WERI-Rb-1 (cell line): ENCODE measurements around the gene GSE1.

ENCODE experiments used
- DNase-seq: peaks from one replicate; pipeline ENCODE4 v3.0.0-alpha.2; 2020
- H3K27ac ChIP-seq: fragments of 250-450 bp; sonication (Bioruptor Pico); 2 replicates; pipeline ENCODE4 v1.5.1; 2020; ENCODE audit warnings: mild to moderate bottlenecking, moderate library complexity
- H3K27me3 ChIP-seq: fragments of 250-450 bp; sonication (Bioruptor Pico); 2 replicates; pipeline ENCODE4 v1.5.1; 2021; ENCODE audit warnings: mild to moderate bottlenecking, low read depth, moderate library complexity; ENCODE audit not compliant: insufficient read depth, severe bottlenecking
- H3K36me3 ChIP-seq: fragments of 250-450 bp; sonication (Bioruptor Pico); 2 replicates; pipeline ENCODE4 v1.5.1; 2020; ENCODE audit warnings: mild to moderate bottlenecking, moderate library complexity
- H3K4me3 ChIP-seq: 2 replicates; pipeline ENCODE4 v1.5.1; 2011; ENCODE audit warnings: low read depth, mild to moderate bottlenecking, control low read depth, low read length
- H3K9me3 ChIP-seq: fragments of 250-450 bp; sonication (Bioruptor Pico); 2 replicates; pipeline ENCODE4 v1.5.1; 2021; ENCODE audit warnings: mild to moderate bottlenecking, moderate library complexity; ENCODE audit not compliant: severe bottlenecking
- CTCF ChIP-seq: IDR thresholded peaks from 2 replicates; pipeline ENCODE4 v1.5.1; 2011; ENCODE audit warnings: low read depth, mild to moderate bottlenecking, control low read depth, inconsistent platforms, low read length

The GSE1 gene

GRCh38 chr16:85646976-85647375 is 33.9 kb downstream of the GSE1 start:
- Histone ChIP-seq H3K27ac (peak overlapping the region; percentile 16; the same call in 1 of the 2 replicates), H3K27me3 (no peaks in the 10 kb centered on the region), H3K4me3 (no peak overlapping the region), H3K9me3 (no peaks in the 10 kb centered on the region), H3K36me3 (peaks cover 45% of the 10 kb centered on the region)
- no peak for TF ChIP-seq CTCF
- no peak for DNase-seq

- TF ChIP-seq CTCF = no peak
- no peak for DNase-seq
- H3K9me3 ChIP-seq = no peaks in the 10 kb centered on the region
- peaks cover 44% of the 10 kb centered on the region for H3K36me3 ChIP-seq
- peak overlapping the region; percentile 95 for H3K27ac ChIP-seq
- H3K4me3 ChIP-seq = no peak overlapping the region
- H3K27me3 ChIP-seq = no peaks in the 10 kb centered on the region
Measured at GRCh38 chr16:85648070-85648714, 35.1 kb downstream of the GSE1 start.

- peak overlapping the region; percentile 95 for H3K27ac ChIP-seq
- no peaks in the 10 kb centered on the region for H3K27me3 ChIP-seq
- H3K4me3 ChIP-seq = no peak overlapping the region
- no peak for DNase-seq
- no peaks in the 10 kb centered on the region for H3K9me3 ChIP-seq
- peaks cover 46% of the 10 kb centered on the region for H3K36me3 ChIP-seq
- no peak for TF ChIP-seq CTCF
Measured at GRCh38 chr16:85648805-85649204, 35.7 kb downstream of the GSE1 start.

- no peak for TF ChIP-seq CTCF
- Histone ChIP-seq H3K9me3 (no peaks in the 10 kb centered on the region), H3K4me3 (no peak overlapping the region), H3K27ac (peak overlapping the region; percentile 95), H3K36me3 (peaks cover 51% of the 10 kb centered on the region), H3K27me3 (no peaks in the 10 kb centered on the region)
- DNase-seq = no peak
Measured at GRCh38 chr16:85649411-85650134, 36.5 kb downstream of the GSE1 start.

GRCh38 chr16:85650135-85650843 is 37.2 kb downstream of the GSE1 start:
- peak; percentile 81 for DNase-seq
- H3K27me3 ChIP-seq = no peaks in the 10 kb centered on the region
- H3K27ac ChIP-seq = peak overlapping the region; percentile 95
- TF ChIP-seq CTCF = no peak
- H3K36me3 ChIP-seq = peaks cover 56% of the 10 kb centered on the region
- no peaks in the 10 kb centered on the region for H3K9me3 ChIP-seq
- H3K4me3 ChIP-seq = peak overlapping the region; percentile 10; the same call in 1 of the 2 replicates
